Stimulated activated naive B cell treated with anti-CD40 and anti-IgM and Interleukin-4, amounts not matched to agents 10 μg/mL and 1 μg/mL and 100 μg/mL, for 72 hours (primary cell): Measurements from ENCODE around the gene CCDC182.

Experiments
- ATAC-seq, 2 donors: fragments of 150-1000 bp; cut with Tn5 transposase; replicated peaks; 2 replicates each; pipeline ENCODE4 v1.10.0; 2021; ENCODE audit warnings: moderate library complexity in 1 of 2
- DNase-seq: peaks from one replicate; pipeline ENCODE4 v3.0.0; 2021
- H3K27ac Mint-ChIP-seq: one replicate; pipeline ENCODE4 v1.8.0; 2022; ENCODE audit warnings: mild to moderate bottlenecking, mixed read lengths
- H3K27me3 Mint-ChIP-seq, 2 donors: one replicate each; pipeline ENCODE4 v1.8.0; 2022; ENCODE audit warnings: mixed read lengths in 2 of 2
- H3K36me3 Mint-ChIP-seq, 2 donors: one replicate each; pipeline ENCODE4 v1.8.0; 2022; ENCODE audit warnings: mixed read lengths in 2 of 2, mild to moderate bottlenecking in 1 of 2
- H3K4me1 Mint-ChIP-seq, 2 donors: one replicate each; pipeline ENCODE4 v1.8.0; 2022; ENCODE audit warnings: mixed read lengths in 2 of 2, mild to moderate bottlenecking in 1 of 2
- H3K4me3 Mint-ChIP-seq, 2 donors: one replicate each; pipeline ENCODE4 v1.8.0; 2022; ENCODE audit warnings: mild to moderate bottlenecking in 2 of 2, mixed read lengths in 2 of 2, moderate library complexity in 1 of 2
- H3K9me3 Mint-ChIP-seq, 2 donors: one replicate each; pipeline ENCODE4 v1.8.0; 2022; ENCODE audit warnings: mixed read lengths in 2 of 2, mild to moderate bottlenecking in 1 of 2

CCDC182 gene

GRCh38 chr17:57727630-57728175, 17.4 kb downstream of the CCDC182 start:
- Mint-ChIP-seq H3K36me3 (no peaks in the 10 kb centered on the region), H3K4me1 (peaks cover 35 to 50% of the 10 kb centered on the region in 2 donors), H3K27me3 (peaks cover 14 to 17% of the 10 kb centered on the region in 2 donors), H3K4me3 (no peak overlapping the region), H3K27ac (no peak overlapping the region), H3K9me3 (no peaks in the 10 kb centered on the region)
- DNase-seq (no peak), ATAC-seq (no peak)

GRCh38 chr17:57726838-57727237, 18.3 kb downstream of the CCDC182 start:
- DNase-seq (no peak), ATAC-seq (no peak)
- Mint-ChIP-seq H3K9me3 (no peaks in the 10 kb centered on the region), H3K27ac (no peak overlapping the region), H3K4me1 (peaks cover 35 to 50% of the 10 kb centered on the region in 2 donors), H3K27me3 (peaks cover 14 to 17% of the 10 kb centered on the region in 2 donors), H3K4me3 (no peak overlapping the region), H3K36me3 (no peaks in the 10 kb centered on the region)

GRCh38 chr17:57726213-57726790, 18.8 kb downstream of the CCDC182 start:
- Mint-ChIP-seq H3K4me1 (peaks cover 35 to 50% of the 10 kb centered on the region in 2 donors), H3K9me3 (no peaks in the 10 kb centered on the region), H3K27ac (peak overlapping the region; percentile 62), H3K27me3 (peaks cover 14 to 17% of the 10 kb centered on the region in 2 donors), H3K4me3 (no peak overlapping the region), H3K36me3 (no peaks in the 10 kb centered on the region)
- ATAC-seq (no peak), DNase-seq (no peak)

- Mint-ChIP-seq H3K4me1 (peaks cover 28 to 41% of the 10 kb centered on the region in 2 donors), H3K36me3 (no peaks in the 10 kb centered on the region), H3K27me3 (peaks cover 14 to 17% of the 10 kb centered on the region in 2 donors), H3K9me3 (no peaks in the 10 kb centered on the region), H3K4me3 (no peak overlapping the region), H3K27ac (no peak overlapping the region)
- ATAC-seq (no peak), DNase-seq (no peak)
Observed at GRCh38 chr17:57724729-57725125, 20.4 kb downstream of the CCDC182 start.

- ATAC-seq (peak; percentile 90 to 95), DNase-seq (peak; percentile 31)
- Mint-ChIP-seq H3K9me3 (no peaks in the 10 kb centered on the region), H3K36me3 (no peaks in the 10 kb centered on the region), H3K4me1 (peaks cover 28 to 39% of the 10 kb centered on the region in 2 donors), H3K4me3 (peak overlapping the region; percentile 7 to 14), H3K27me3 (peaks cover 14 to 17% of the 10 kb centered on the region in 2 donors), H3K27ac (no peak overlapping the region)
Observed at GRCh38 chr17:57724026-57724728, 20.9 kb downstream of the CCDC182 start.

GRCh38 chr17:57723427-57724025, 21.6 kb downstream of the CCDC182 start:
- no peak for DNase-seq
- peak in 1 of 2 donors; percentile 19 for ATAC-seq
- peak overlapping the region; percentile 59 for H3K27ac Mint-ChIP-seq
- peaks cover 28 to 39% of the 10 kb centered on the region in 2 donors for H3K4me1 Mint-ChIP-seq
- H3K4me3 Mint-ChIP-seq, result peak overlapping the region; percentile 7 to 14
- no peaks in the 10 kb centered on the region for H3K9me3 Mint-ChIP-seq
- H3K27me3 Mint-ChIP-seq, result peaks cover 14 to 17% of the 10 kb centered on the region in 2 donors
- no peaks in the 10 kb centered on the region for H3K36me3 Mint-ChIP-seq

DNA sequence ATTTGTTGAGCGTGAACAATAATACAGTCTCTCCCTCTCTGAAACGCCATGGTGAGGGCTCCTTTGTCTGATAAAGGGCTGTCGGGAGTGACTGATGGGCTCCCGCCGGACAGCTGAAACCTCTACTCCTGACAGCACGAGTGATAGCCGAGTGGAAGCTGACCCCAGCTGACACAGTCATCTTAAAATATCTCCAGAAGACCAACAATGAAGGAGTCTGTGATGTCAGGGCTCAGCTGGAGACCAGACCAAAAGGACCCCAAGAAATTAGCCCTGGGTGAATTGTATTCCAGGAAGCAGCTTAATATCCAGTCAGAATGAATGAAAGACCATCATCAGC, 22.4 kb downstream of the CCDC182 start:
- no peak overlapping the region for H3K27ac Mint-ChIP-seq
- H3K4me1 Mint-ChIP-seq, result peaks cover 28 to 39% of the 10 kb centered on the region in 2 donors
- H3K9me3 Mint-ChIP-seq, result no peaks in the 10 kb centered on the region
- DNase-seq, result no peak
- H3K27me3 Mint-ChIP-seq, result peaks cover 15 to 18% of the 10 kb centered on the region in 2 donors
- H3K4me3 Mint-ChIP-seq, result no peak overlapping the region
- no peaks in the 10 kb centered on the region for H3K36me3 Mint-ChIP-seq
- ATAC-seq, result no peak

GRCh38 chr17:57721967-57722703, 23.0 kb downstream of the CCDC182 start:
- H3K27me3 Mint-ChIP-seq, result peaks cover 20 to 23% of the 10 kb centered on the region in 2 donors
- no peak for ATAC-seq
- no peak overlapping the region for H3K4me3 Mint-ChIP-seq
- no peaks in the 10 kb centered on the region for H3K36me3 Mint-ChIP-seq
- DNase-seq, result no peak
- no peaks in the 10 kb centered on the region for H3K9me3 Mint-ChIP-seq
- no peak overlapping the region for H3K27ac Mint-ChIP-seq
- H3K4me1 Mint-ChIP-seq, result peaks cover 28 to 39% of the 10 kb centered on the region in 2 donors

DNA sequence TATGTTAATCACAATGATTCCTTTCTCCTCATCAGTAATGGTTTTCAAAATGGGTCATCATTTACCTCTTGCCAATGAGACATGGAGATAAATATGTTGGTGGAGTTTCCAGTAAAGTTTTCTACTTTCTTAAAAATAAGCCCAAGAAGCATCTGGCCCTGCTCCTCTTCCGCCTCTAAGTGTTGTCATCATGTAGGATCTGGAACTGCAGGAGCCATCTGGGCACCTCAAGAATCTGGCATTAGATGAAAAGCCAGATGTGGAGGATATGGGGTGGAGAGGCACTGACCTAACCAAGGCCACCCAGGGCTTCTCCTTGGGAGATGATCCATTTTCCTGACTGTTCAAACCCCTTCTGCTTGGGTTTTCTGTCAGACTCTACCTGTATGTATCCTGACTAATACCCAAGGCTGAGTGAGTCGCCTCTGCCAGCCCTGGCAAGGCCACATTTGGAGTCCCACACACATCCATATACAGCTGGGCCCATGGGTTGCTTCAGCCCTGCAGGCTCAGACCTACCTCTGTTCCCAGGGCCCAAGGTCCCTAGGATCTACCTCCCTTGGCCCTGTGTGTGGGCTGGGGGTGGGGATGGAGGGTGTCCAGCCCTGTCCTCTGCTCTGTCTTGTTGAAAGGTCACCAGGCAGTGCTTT, 24.6 kb downstream of the CCDC182 start:
- Mint-ChIP-seq H3K4me1 (peaks cover 22 to 27% of the 10 kb centered on the region in 2 donors), H3K27ac (no peak overlapping the region), H3K36me3 (no peaks in the 10 kb centered on the region), H3K4me3 (no peak overlapping the region), H3K9me3 (no peaks in the 10 kb centered on the region), H3K27me3 (peaks cover 17% of the 10 kb centered on the region in 2 donors)
- no peak for DNase-seq
- no peak for ATAC-seq

GRCh38 chr17:57718878-57719277, 26.2 kb downstream of the CCDC182 start:
- H3K27ac Mint-ChIP-seq, result no peak overlapping the region
- peaks cover 13 to 16% of the 10 kb centered on the region in 2 donors for H3K27me3 Mint-ChIP-seq

DNA sequence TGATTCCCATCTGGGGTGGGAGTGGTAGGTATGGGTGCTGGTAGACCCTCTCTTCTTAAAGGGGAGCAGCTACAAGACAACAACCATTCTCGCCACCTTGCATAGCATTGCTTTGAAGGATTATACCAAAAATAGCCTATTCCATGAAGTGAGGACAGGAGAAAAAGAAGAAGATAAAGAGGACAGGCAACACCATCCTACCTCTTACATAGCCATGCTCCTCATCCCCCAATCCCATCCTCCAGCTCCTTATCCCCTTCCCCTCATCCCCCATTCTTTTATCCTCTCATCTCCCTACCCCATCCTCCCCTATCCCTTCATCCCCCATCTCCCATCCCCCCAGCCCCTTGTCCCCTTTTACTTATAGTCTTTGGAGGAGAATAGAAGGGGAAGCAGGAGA, 29.1 kb downstream of the CCDC182 start:
- Mint-ChIP-seq H3K4me1 (no peaks in the 10 kb centered on the region), H3K36me3 (peaks cover 0 to 4% of the 10 kb centered on the region in 2 donors), H3K27me3 (peaks cover 13 to 16% of the 10 kb centered on the region in 2 donors), H3K9me3 (no peaks in the 10 kb centered on the region), H3K4me3 (no peak overlapping the region), H3K27ac (no peak overlapping the region)
- ATAC-seq, result no peak
- no peak for DNase-seq

More at GRCh38 chr17:57718878-57719277, 26.2 kb downstream of the CCDC182 start:
- DNase-seq, result no peak
- H3K4me3 Mint-ChIP-seq, result no peak overlapping the region
- H3K4me1 Mint-ChIP-seq, result peaks cover 10 to 11% of the 10 kb centered on the region in 2 donors
- no peak for ATAC-seq
- H3K36me3 Mint-ChIP-seq, result no peaks in the 10 kb centered on the region
- H3K9me3 Mint-ChIP-seq, result no peaks in the 10 kb centered on the region

DNA sequence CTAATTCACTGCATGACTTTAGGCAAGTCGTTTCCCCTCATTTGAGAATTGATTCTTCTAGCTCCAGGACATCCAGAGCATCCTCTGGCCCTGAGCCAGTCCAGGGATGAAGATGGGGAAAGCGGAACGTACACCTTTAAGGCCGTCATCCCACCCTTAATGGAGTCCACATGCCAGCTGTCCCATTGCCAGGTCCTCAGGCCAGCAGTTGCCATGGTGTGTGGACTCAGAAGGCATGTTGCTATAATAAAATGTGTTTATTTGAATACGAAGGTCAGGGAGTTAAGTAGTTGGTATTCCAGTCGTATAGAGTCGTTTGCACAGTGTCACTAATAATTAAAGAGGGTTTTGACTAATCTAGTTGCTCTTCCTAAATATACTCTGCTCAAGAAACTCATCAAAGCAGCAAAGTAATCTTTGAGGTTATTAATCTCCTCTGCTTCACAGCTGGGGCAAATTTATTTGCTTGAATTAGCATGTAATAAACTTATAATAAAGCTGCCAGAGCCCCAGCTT, 30.4 kb downstream of the CCDC182 start:
- Mint-ChIP-seq H3K27ac (no peak overlapping the region), H3K27me3 (peaks cover 13 to 16% of the 10 kb centered on the region in 2 donors), H3K4me1 (no peaks in the 10 kb centered on the region), H3K36me3 (peaks cover 3 to 11% of the 10 kb centered on the region in 2 donors), H3K9me3 (peaks cover 4% of the 10 kb centered on the region in 2 donors), H3K4me3 (no peak overlapping the region)
- no peak for ATAC-seq
- DNase-seq, result no peak

GRCh38 chr17:57713140-57713539, 32.0 kb downstream of the CCDC182 start:
- Mint-ChIP-seq H3K36me3 (peaks cover 3 to 14% of the 10 kb centered on the region in 2 donors), H3K27ac (no peak overlapping the region), H3K4me3 (no peak overlapping the region), H3K9me3 (peaks cover 4% of the 10 kb centered on the region in 2 donors), H3K27me3 (peaks cover 13 to 16% of the 10 kb centered on the region in 2 donors), H3K4me1 (peaks cover 2 to 5% of the 10 kb centered on the region in 2 donors)
- no peak for ATAC-seq
- DNase-seq, result no peak
